GM18951 (cell line): ENCODE data around the gene PCSK1.

Experiments
- POLR2A ChIP-seq: IDR thresholded peaks from 4 replicates; pipeline ENCODE4 v1.6.1; 2011; ENCODE audit warnings: mild to moderate bottlenecking; ENCODE audit not compliant: insufficient read length, insufficient read depth; ENCODE audit errors: extremely low read depth
- in situ Hi-C: fragments of 300-500 bp; cut with MboI; formaldehyde crosslinking; loops from one replicate; pipeline ENCODE4 v1.12.0; 2022; ENCODE audit warnings: low sequenced_read_pairs, mixed read lengths, inconsistent platforms; ENCODE audit not compliant: unreplicated experiment

The PCSK1 gene

GRCh38 chr5:96433066-96433447 lies at the start of gene PCSK1:
Gene PCSK1 (minus strand): TSS chr5:96433248. CDS start chr5:96433042, 206 bp downstream.
- in situ Hi-C loops: loop anchor here (25.0 kb wide), 1 partner anchor 571 kb away; no protein-coding TSS in a partner anchor

GRCh38 chr5:96481867-96482266 lies 48.8 kb upstream of the PCSK1 start:
- no peak for TF ChIP-seq POLR2A
- in situ Hi-C loops: no loop called here

More at GRCh38 chr5:96433066-96433447, at the start of gene PCSK1:
- TF ChIP-seq POLR2A: no peak

GRCh38 chr5:96481009-96481786 lies 48.1 kb upstream of the PCSK1 start:
- in situ Hi-C loops: no loop called here
- no peak for TF ChIP-seq POLR2A

GRCh38 chr5:96478983-96479382 lies 45.9 kb upstream of the PCSK1 start:
- TF ChIP-seq POLR2A: no peak
- in situ Hi-C loops: no loop called here

- no peak for TF ChIP-seq POLR2A
- in situ Hi-C loops: no loop called here
Observed at GRCh38 chr5:96476654-96477053, 43.6 kb upstream of the PCSK1 start.

- no peak for TF ChIP-seq POLR2A
- in situ Hi-C loops: no loop called here
Observed at GRCh38 chr5:96474073-96474472, 41.0 kb upstream of the PCSK1 start.

GRCh38 chr5:96473155-96473554 lies 40.1 kb upstream of the PCSK1 start:
- in situ Hi-C loops: no loop called here

GRCh38 chr5:96470785-96471184 lies 37.7 kb upstream of the PCSK1 start:
- no peak for TF ChIP-seq POLR2A

More at GRCh38 chr5:96473155-96473554, 40.1 kb upstream of the PCSK1 start:
- TF ChIP-seq POLR2A: no peak

GRCh38 chr5:96468956-96469355 lies 35.9 kb upstream of the PCSK1 start:
- TF ChIP-seq POLR2A: no peak
- in situ Hi-C loops: no loop called here

More at GRCh38 chr5:96470785-96471184, 37.7 kb upstream of the PCSK1 start:
- in situ Hi-C loops: no loop called here

- no peak for TF ChIP-seq POLR2A
- in situ Hi-C loops: no loop called here
Observed at GRCh38 chr5:96463091-96463490, 30.0 kb upstream of the PCSK1 start.

- no peak for TF ChIP-seq POLR2A
- in situ Hi-C loops: no loop called here
Observed at GRCh38 chr5:96459313-96460121, 26.5 kb upstream of the PCSK1 start.

GRCh38 chr5:96458176-96458575 lies 25.1 kb upstream of the PCSK1 start:
- TF ChIP-seq POLR2A: no peak
- in situ Hi-C loops: no loop called here

- no peak for TF ChIP-seq POLR2A
- in situ Hi-C loops: no loop called here
Observed at GRCh38 chr5:96455789-96456188, 22.7 kb upstream of the PCSK1 start.
